Mesenchymal stem cell (in vitro differentiated cells and primary cell): Measurements from ENCODE around the gene JMJD4.

Experiments
- DNase-seq: peaks from one replicate; pipeline ENCODE4 v3.0.0-alpha.2; 2013
- H2AFZ ChIP-seq: one replicate; pipeline ENCODE4 v1.6.1; 2013; ENCODE audit warnings: low read depth, mild to moderate bottlenecking, control low read depth, inconsistent platforms, low read length, moderate library complexity
- H2AK5ac ChIP-seq: 2 replicates; pipeline ENCODE4 v1.6.1; 2013; ENCODE audit warnings: low read length, moderate library complexity, mild to moderate bottlenecking, inconsistent platforms; ENCODE audit not compliant: severe bottlenecking
- H2BK120ac ChIP-seq: one replicate; pipeline ENCODE4 v1.6.1; 2013; ENCODE audit warnings: low read depth, mild to moderate bottlenecking, inconsistent platforms, low read length, moderate library complexity
- H2BK12ac ChIP-seq, 2 experiments: one replicate each; pipeline ENCODE4 v1.6.1; 2013; ENCODE audit warnings: inconsistent platforms in 2 of 2, low read length in 2 of 2, mild to moderate bottlenecking in 2 of 2, moderate library complexity in 2 of 2, control low read depth in 1 of 2
- H2BK15ac ChIP-seq: one replicate; pipeline ENCODE4 v1.6.1; 2013; ENCODE audit warnings: mild to moderate bottlenecking, low read depth, inconsistent platforms; ENCODE audit not compliant: poor library complexity, severe bottlenecking
- H2BK5ac ChIP-seq: 2 replicates; pipeline ENCODE4 v1.6.1; 2013; ENCODE audit warnings: low read depth, mild to moderate bottlenecking, low read length, control low read depth, inconsistent platforms; ENCODE audit not compliant: poor library complexity, severe bottlenecking
- H3K14ac ChIP-seq, 2 experiments: one replicate each; pipeline ENCODE4 v1.6.1; 2013; ENCODE audit warnings: inconsistent platforms in 2 of 2, low read length in 2 of 2, control low read depth in 1 of 2, mild to moderate bottlenecking in 1 of 2, moderate library complexity in 1 of 2
- H3K18ac ChIP-seq, 2 experiments: one replicate each; pipeline ENCODE4 v1.6.1; 2013; ENCODE audit warnings: inconsistent platforms in 2 of 2, low read length in 2 of 2, control low read depth in 1 of 2, low read depth in 1 of 2, mild to moderate bottlenecking in 1 of 2
- H3K23ac ChIP-seq, 2 experiments: one replicate each; pipeline ENCODE4 v1.6.1; 2013; ENCODE audit warnings: inconsistent platforms in 2 of 2, low read length in 2 of 2, mild to moderate bottlenecking in 2 of 2, moderate library complexity in 2 of 2, control low read depth in 1 of 2
- H3K27ac ChIP-seq: 2 replicates; pipeline ENCODE4 v1.5.1; 2013; ENCODE audit warnings: mild to moderate bottlenecking, moderate library complexity, low read length, control low read depth, inconsistent platforms; ENCODE audit not compliant: poor library complexity, severe bottlenecking
- H3K27me3 ChIP-seq, 2 experiments: 2 replicates each; pipeline versions ENCODE4 v1.6.1 to v1.7.0; 2013; ENCODE audit warnings: low read length in 2 of 2, mild to moderate bottlenecking in 2 of 2, moderate library complexity in 2 of 2, control low read depth in 1 of 2, inconsistent platforms in 1 of 2; ENCODE audit not compliant: control insufficient read depth in 1 of 2, insufficient read depth in 1 of 2
- H3K36me3 ChIP-seq, 2 experiments: 2 replicates each; pipeline versions ENCODE4 v1.6.1 to v1.7.0; 2013; ENCODE audit warnings: low read length in 2 of 2, control low read depth in 1 of 2, inconsistent platforms in 1 of 2, low read depth in 1 of 2, mild to moderate bottlenecking in 1 of 2; ENCODE audit not compliant: insufficient read depth in 2 of 2, control insufficient read depth in 1 of 2
- H3K4ac ChIP-seq, 2 experiments: one replicate each; pipeline ENCODE4 v1.6.1; 2013; ENCODE audit warnings: inconsistent platforms in 2 of 2, low read length in 2 of 2, mild to moderate bottlenecking in 2 of 2, moderate library complexity in 2 of 2, control low read depth in 1 of 2, low read depth in 1 of 2
- H3K4me1 ChIP-seq: 2 replicates; pipeline ENCODE4 v1.6.1; 2013; ENCODE audit warnings: low read depth, low read length, control low read depth; ENCODE audit not compliant: control insufficient read depth, insufficient read depth
- H3K4me2 ChIP-seq: 2 replicates; pipeline ENCODE4 v1.6.1; 2013; ENCODE audit warnings: low read length, mild to moderate bottlenecking, inconsistent platforms; ENCODE audit not compliant: poor library complexity, severe bottlenecking
- H3K4me3 ChIP-seq, 2 experiments: 2 replicates each; pipeline versions ENCODE4 v1.5.1 to v1.7.0; 2013; ENCODE audit warnings: low read length in 2 of 2, mild to moderate bottlenecking in 2 of 2, control low read depth in 1 of 2, low read depth in 1 of 2; ENCODE audit not compliant: insufficient read depth in 1 of 2
- H3K79me1 ChIP-seq: replicated peaks from 2 replicates; pipeline ENCODE4 v1.6.1; 2013; ENCODE audit warnings: mild to moderate bottlenecking, control low read depth, low read length, inconsistent platforms; ENCODE audit not compliant: poor library complexity, severe bottlenecking
- H3K9ac ChIP-seq: 2 replicates; pipeline ENCODE4 v1.7.0; 2013; ENCODE audit warnings: mild to moderate bottlenecking, low read length, moderate library complexity
- H3K9me3 ChIP-seq: 2 replicates; pipeline ENCODE4 v1.7.0; 2013; ENCODE audit warnings: mild to moderate bottlenecking, low read length; ENCODE audit not compliant: control insufficient read depth
- H4K8ac ChIP-seq: one replicate; pipeline ENCODE4 v1.6.1; 2013; ENCODE audit warnings: inconsistent platforms, mild to moderate bottlenecking, low read length, moderate library complexity
- H4K91ac ChIP-seq: one replicate; pipeline ENCODE4 v1.6.1; 2013; ENCODE audit warnings: mild to moderate bottlenecking, low read length, inconsistent platforms
- WGBS: methylation state at CpG from one replicate; pipeline ENCODE4 v1.1.7; 2013; ENCODE audit warnings: mixed read lengths; 5-methylcytosine and 5-hydroxymethylcytosine counted together

The JMJD4 gene

GRCh38 chr1:227759341-227760300 lies 24.5 kb upstream of the JMJD4 start:
- Histone ChIP-seq H2BK15ac (peak overlapping the region; percentile 15), H3K4me1 (peaks cover 46% of the 10 kb centered on the region), H3K18ac (peak overlapping the region in 1 of 2 experiments; percentile 73), H3K36me3 (peaks cover 36% of the 10 kb centered on the region in 2 experiments), H3K9ac (peak overlapping the region; percentile 35), H3K23ac (no peak overlapping the region), H2AFZ (no peak overlapping the region), H2BK12ac (peak overlapping the region in 1 of 2 experiments; percentile 48), H2AK5ac (peak overlapping the region; percentile 64), H2BK120ac (no peak overlapping the region), H3K4me2 (no peak overlapping the region), H3K4ac (no peak overlapping the region), H3K27ac (peak overlapping the region; percentile 58), H3K9me3 (no peaks in the 10 kb centered on the region), H3K14ac (no peak overlapping the region), H3K4me3 (peak overlapping the region in 1 of 2 experiments; percentile 40), H3K79me1 (peaks cover 47% of the 10 kb centered on the region), H4K8ac (no peak overlapping the region), H4K91ac (no peak overlapping the region), H2BK5ac (no peak overlapping the region), H3K27me3 (no peaks in the 10 kb centered on the region)
- DNase-seq: peak; percentile 95
- WGBS: 23% methylated on average over 15 of the region's 15 CpGs

- H3K18ac ChIP-seq: no peak overlapping the region
- no peak overlapping the region for H4K8ac ChIP-seq
- no peak overlapping the region for H2BK12ac ChIP-seq
- H3K4me1 ChIP-seq: peaks cover 37% of the 10 kb centered on the region
- no peaks in the 10 kb centered on the region for H3K27me3 ChIP-seq
- peak overlapping the region; percentile 24 for H2AK5ac ChIP-seq
- H3K9me3 ChIP-seq: no peaks in the 10 kb centered on the region
- H2AFZ ChIP-seq: no peak overlapping the region
- H3K4ac ChIP-seq: no peak overlapping the region
- H3K79me1 ChIP-seq: peaks cover 56% of the 10 kb centered on the region
- no peak for DNase-seq
- H2BK15ac ChIP-seq: no peak overlapping the region
- peaks cover 36 to 38% of the 10 kb centered on the region in 2 experiments for H3K36me3 ChIP-seq
- no peak overlapping the region for H3K23ac ChIP-seq
- H3K4me3 ChIP-seq: no peak overlapping the region
- H2BK5ac ChIP-seq: no peak overlapping the region
- WGBS: 90% methylated on average over 6 of the region's 6 CpGs
- H3K9ac ChIP-seq: no peak overlapping the region
- H3K14ac ChIP-seq: no peak overlapping the region
- no peak overlapping the region for H4K91ac ChIP-seq
- H3K4me2 ChIP-seq: no peak overlapping the region
- no peak overlapping the region for H2BK120ac ChIP-seq
- H3K27ac ChIP-seq: no peak overlapping the region
Observed at GRCh38 chr1:227758366-227758765, 23.3 kb upstream of the JMJD4 start.

- Histone ChIP-seq H2BK15ac (no peak overlapping the region), H3K36me3 (peaks cover 36 to 38% of the 10 kb centered on the region in 2 experiments), H2BK12ac (no peak overlapping the region), H3K79me1 (peaks cover 54% of the 10 kb centered on the region), H4K91ac (no peak overlapping the region), H2BK120ac (no peak overlapping the region), H3K4me2 (no peak overlapping the region), H3K4me3 (no peak overlapping the region), H3K9me3 (no peaks in the 10 kb centered on the region), H3K23ac (no peak overlapping the region), H2AFZ (no peak overlapping the region), H2AK5ac (peak overlapping the region; percentile 0), H3K9ac (no peak overlapping the region), H3K27me3 (no peaks in the 10 kb centered on the region), H2BK5ac (no peak overlapping the region), H3K4me1 (peaks cover 33% of the 10 kb centered on the region), H4K8ac (no peak overlapping the region), H3K27ac (no peak overlapping the region), H3K14ac (no peak overlapping the region), H3K4ac (no peak overlapping the region), H3K18ac (no peak overlapping the region)
- no peak for DNase-seq
- 80% methylated on average over 2 of the region's 2 CpGs for WGBS
Observed at GRCh38 chr1:227757781-227758180, 22.7 kb upstream of the JMJD4 start.

GRCh38 chr1:227756172-227756959 lies 21.3 kb upstream of the JMJD4 start:
- H2AK5ac ChIP-seq: no peak overlapping the region
- H3K27ac ChIP-seq: no peak overlapping the region
- no peak overlapping the region for H3K23ac ChIP-seq
- H3K9ac ChIP-seq: no peak overlapping the region
- no peak overlapping the region for H3K18ac ChIP-seq
- no peak overlapping the region for H3K4ac ChIP-seq
- H4K91ac ChIP-seq: no peak overlapping the region
- H3K9me3 ChIP-seq: no peaks in the 10 kb centered on the region
- DNase-seq: no peak
- no peak overlapping the region for H2AFZ ChIP-seq
- no peak overlapping the region for H3K4me3 ChIP-seq
- H3K4me1 ChIP-seq: peaks cover 23% of the 10 kb centered on the region
- WGBS: 93% methylated on average over 11 of the region's 13 CpGs
- H3K79me1 ChIP-seq: peaks cover 53% of the 10 kb centered on the region
- no peak overlapping the region for H2BK15ac ChIP-seq
- no peaks in the 10 kb centered on the region for H3K27me3 ChIP-seq
- no peak overlapping the region for H2BK5ac ChIP-seq
- H3K14ac ChIP-seq: no peak overlapping the region
- H3K36me3 ChIP-seq: peaks cover 29 to 32% of the 10 kb centered on the region in 2 experiments
- no peak overlapping the region for H3K4me2 ChIP-seq
- no peak overlapping the region for H4K8ac ChIP-seq
- H2BK12ac ChIP-seq: no peak overlapping the region
- H2BK120ac ChIP-seq: no peak overlapping the region
